ENCODE data around the gene NXN. TPM values are rescaled to one million over a fixed set of nuclear protein-coding genes. Genes with fewer than 3 reads are reported as not detected.

Gene NXN
- polyA plus RNA-seq, 3 donors: not detected

GRCh38 chr17:796609-797008, 183.0 kb downstream of the NXN start:
- DNase-seq: no peak
- H3K27ac ChIP-seq (ENCODE audit: low read depth in 1 of 2, low read length in 2 of 2): no peak overlapping the region
- no peak overlapping the region for H2AFZ ChIP-seq (ENCODE audit: insufficient read depth, low read depth, low read length, poor library complexity, severe bottlenecking)
- H3K27ac Mint-ChIP-seq: no peak overlapping the region
- peaks cover 0 to 3% (median 0%) of the 10 kb centered on the region in 7 donors for H3K9me3 Mint-ChIP-seq
- no peaks in the 10 kb centered on the region for H3K9me3 ChIP-seq (replicated peaks in 1 of 2; ENCODE audit: control insufficient read depth in 1 of 2, insufficient read depth in 1 of 2, low read length in 2 of 2)
- H3K27me3 Mint-ChIP-seq (ENCODE audit: low read depth in 3 of 3): peaks cover 4 to 7% (median 6%) of the 10 kb centered on the region in 3 donors
- no peak overlapping the region for H3K4me2 ChIP-seq (replicated peaks; ENCODE audit: extremely low read depth, low read length, poor library complexity, severe bottlenecking)
- no peak overlapping the region for H3K4me3 Mint-ChIP-seq
- H3K79me2 ChIP-seq (ENCODE audit: insufficient read depth, low read length): no peaks in the 10 kb centered on the region
- intact Hi-C loops (cut with micrococcal nuclease): loop anchor here (5.0 kb wide), 2 partner anchors 186 to 201 kb away; partner anchors contain the start of gene TIMM22 (in 1 of the 2)
- H3K36me3 ChIP-seq (replicated peaks in 1 of 2; ENCODE audit: control insufficient read depth in 1 of 2, insufficient read depth in 2 of 2, low read length in 2 of 2): peaks cover 12 to 13% of the 10 kb centered on the region in 2 donors
- no peaks in the 10 kb centered on the region for H3K27me3 ChIP-seq (ENCODE audit: control insufficient read depth in 2 of 2, insufficient read depth in 2 of 2, low read length in 2 of 2)
- TF ChIP-seq CTCF (IDR thresholded peaks at IDR 0.05): no peak
- peaks cover 15 to 17% of the 10 kb centered on the region in 2 donors for H3K36me3 Mint-ChIP-seq
- H3K9ac ChIP-seq (ENCODE audit: insufficient read depth, low read length, poor library complexity, severe bottlenecking): no peak overlapping the region
- 85% methylated on average over 15 of the region's 15 CpGs for WGBS (ENCODE audit: insufficient coverage)
- H3K4me1 Mint-ChIP-seq: peaks cover 7% of the 10 kb centered on the region
- no peaks in the 10 kb centered on the region for H4K20me1 ChIP-seq (ENCODE audit: insufficient read depth, low read length)
- no peak overlapping the region for H3K4me3 ChIP-seq (replicated peaks in 1 of 3; ENCODE audit: low read depth in 2 of 3, low read length in 3 of 3)
- no peaks in the 10 kb centered on the region for H3K4me1 ChIP-seq (ENCODE audit: control insufficient read depth in 1 of 2, insufficient read depth in 2 of 2, low read length in 2 of 2)

GRCh38 chr17:795721-796120, 183.9 kb downstream of the NXN start:
- Mint-ChIP-seq H3K36me3 (peaks cover 22 to 25% of the 10 kb centered on the region in 2 donors), H3K27ac (no peak overlapping the region)
- H3K4me2 ChIP-seq (replicated peaks; ENCODE audit: extremely low read depth, low read length, poor library complexity, severe bottlenecking): no peak overlapping the region

More at GRCh38 chr17:795721-796120, 183.9 kb downstream of the NXN start:
- peaks cover 7% of the 10 kb centered on the region for H3K4me1 Mint-ChIP-seq
- DNase-seq: no peak
- no peak overlapping the region for H3K4me3 ChIP-seq (replicated peaks in 1 of 3; ENCODE audit: low read depth in 2 of 3, low read length in 3 of 3)
- H3K36me3 ChIP-seq (replicated peaks in 1 of 2; ENCODE audit: control insufficient read depth in 1 of 2, insufficient read depth in 2 of 2, low read length in 2 of 2): peaks cover 16 to 21% of the 10 kb centered on the region in 2 donors
- intact Hi-C loops (cut with micrococcal nuclease): loop anchor here (5.0 kb wide), 2 partner anchors 187 to 202 kb away; partner anchors contain the start of gene TIMM22 (in 1 of the 2)
- H3K9ac ChIP-seq (ENCODE audit: insufficient read depth, low read length, poor library complexity, severe bottlenecking): no peak overlapping the region
- no peak for TF ChIP-seq CTCF (IDR thresholded peaks at IDR 0.05)
- WGBS (ENCODE audit: insufficient coverage): 65% methylated on average over 6 of the region's 9 CpGs
- H3K4me1 ChIP-seq (ENCODE audit: control insufficient read depth in 1 of 2, insufficient read depth in 2 of 2, low read length in 2 of 2): no peaks in the 10 kb centered on the region
- no peaks in the 10 kb centered on the region for H3K79me2 ChIP-seq (ENCODE audit: insufficient read depth, low read length)
- no peaks in the 10 kb centered on the region for H3K27me3 ChIP-seq (ENCODE audit: control insufficient read depth in 2 of 2, insufficient read depth in 2 of 2, low read length in 2 of 2)
- no peak overlapping the region for H3K4me3 Mint-ChIP-seq
- peaks cover 0 to 3% (median 0%) of the 10 kb centered on the region in 7 donors for H3K9me3 Mint-ChIP-seq
- no peak overlapping the region for H2AFZ ChIP-seq (ENCODE audit: insufficient read depth, low read depth, low read length, poor library complexity, severe bottlenecking)
- H3K27me3 Mint-ChIP-seq (ENCODE audit: low read depth in 3 of 3): peaks cover 4 to 7% (median 6%) of the 10 kb centered on the region in 3 donors
- no peaks in the 10 kb centered on the region for H3K9me3 ChIP-seq (replicated peaks in 1 of 2; ENCODE audit: control insufficient read depth in 1 of 2, insufficient read depth in 1 of 2, low read length in 2 of 2)
- H4K20me1 ChIP-seq (ENCODE audit: insufficient read depth, low read length): no peaks in the 10 kb centered on the region
- H3K27ac ChIP-seq (ENCODE audit: low read depth in 1 of 2, low read length in 2 of 2): no peak overlapping the region
